H9 (cell line): ENCODE measurements around the gene RALGPS2. TPM values are rescaled to one million over a fixed set of nuclear protein-coding genes. Genes with fewer than 3 reads are reported as not detected.

Source experiments
- DNase-seq: peaks from one replicate; pipeline ENCODE4 v3.0.0-alpha.2; 2017
- H2AFZ ChIP-seq: one replicate; pipeline ENCODE4 v1.6.1; 2013; ENCODE audit warnings: mild to moderate bottlenecking, low read length, control low read depth, moderate library complexity
- H2AK5ac ChIP-seq: 2 replicates; pipeline ENCODE4 v1.6.1; 2013; ENCODE audit warnings: low read length, control low read depth, mixed read lengths; ENCODE audit not compliant: insufficient read length
- H2BK120ac ChIP-seq: one replicate; pipeline ENCODE4 v1.6.1; 2013; ENCODE audit warnings: low read depth, mild to moderate bottlenecking, low read length, control low read depth, inconsistent platforms; ENCODE audit not compliant: poor library complexity, severe bottlenecking
- H2BK12ac ChIP-seq: 2 replicates; pipeline ENCODE4 v1.6.1; 2013; ENCODE audit warnings: low read length, control low read depth, mixed read lengths, low read depth; ENCODE audit not compliant: insufficient read length
- H2BK15ac ChIP-seq: 2 replicates; pipeline ENCODE4 v1.6.1; 2013; ENCODE audit warnings: low read depth, low read length, control low read depth
- H2BK20ac ChIP-seq: one replicate; pipeline ENCODE4 v1.6.1; 2013; ENCODE audit warnings: low read depth, mild to moderate bottlenecking, low read length, control low read depth, inconsistent platforms; ENCODE audit not compliant: poor library complexity, severe bottlenecking
- H2BK5ac ChIP-seq: 2 replicates; pipeline ENCODE4 v1.6.1; 2013; ENCODE audit warnings: low read length, control low read depth, mixed read lengths; ENCODE audit not compliant: insufficient read length
- H3K14ac ChIP-seq: 2 replicates; pipeline ENCODE4 v1.6.1; 2013; ENCODE audit warnings: low read length, control low read depth; ENCODE audit not compliant: insufficient read depth
- H3K18ac ChIP-seq: 2 replicates; pipeline ENCODE4 v1.6.1; 2013; ENCODE audit warnings: low read depth, mild to moderate bottlenecking, mixed read lengths, low read length, control low read depth; ENCODE audit not compliant: insufficient read length
- H3K23ac ChIP-seq: 2 replicates; pipeline ENCODE4 v1.6.1; 2013; ENCODE audit warnings: low read length, control low read depth, mixed read lengths, low read depth; ENCODE audit not compliant: insufficient read length
- H3K23me2 ChIP-seq: 2 replicates; pipeline ENCODE4 v1.6.1; 2013; ENCODE audit warnings: low read depth, mild to moderate bottlenecking, mixed read lengths, low read length, control low read depth; ENCODE audit not compliant: insufficient read length, poor library complexity, severe bottlenecking
- H3K27ac ChIP-seq: 2 replicates; pipeline ENCODE4 v1.5.1; 2013; ENCODE audit warnings: low read length, control low read depth, mixed read lengths, low read depth; ENCODE audit not compliant: insufficient read length
- H3K27me3 ChIP-seq: 2 replicates; pipeline ENCODE4 v1.6.1; 2013; ENCODE audit warnings: low read length, control low read depth, inconsistent platforms; ENCODE audit not compliant: insufficient read depth
- H3K4ac ChIP-seq: 2 replicates; pipeline ENCODE4 v1.6.1; 2013; ENCODE audit warnings: low read depth, mild to moderate bottlenecking, control low read depth, inconsistent platforms, low read length, moderate library complexity
- H3K4me1 ChIP-seq: 2 replicates; pipeline ENCODE4 v1.6.1; 2013; ENCODE audit warnings: low read length, control low read depth, inconsistent platforms; ENCODE audit not compliant: insufficient read depth
- H3K4me2 ChIP-seq: 2 replicates; pipeline ENCODE4 v1.6.1; 2013; ENCODE audit warnings: low read length, control low read depth, mixed read lengths; ENCODE audit not compliant: insufficient read length, insufficient read depth
- H3K56ac ChIP-seq: 2 replicates; pipeline ENCODE4 v1.6.1; 2013; ENCODE audit warnings: low read depth, mild to moderate bottlenecking, mixed read lengths, low read length, control low read depth; ENCODE audit not compliant: insufficient read length
- H3K79me1 ChIP-seq: 2 replicates; pipeline ENCODE4 v1.6.1; 2013; ENCODE audit warnings: low read depth, mild to moderate bottlenecking, moderate library complexity, low read length, control low read depth, inconsistent platforms; ENCODE audit not compliant: insufficient read depth, poor library complexity, severe bottlenecking
- H3K79me2 ChIP-seq: 2 replicates; pipeline ENCODE4 v1.6.1; 2013; ENCODE audit warnings: low read length, control low read depth, inconsistent platforms; ENCODE audit not compliant: insufficient read depth
- H3K9ac ChIP-seq: 2 replicates; pipeline ENCODE4 v1.6.1; 2013; ENCODE audit warnings: low read length, control low read depth, mixed read lengths; ENCODE audit not compliant: insufficient read length; ENCODE audit errors: extremely low read depth
- H3K9me3 ChIP-seq: one replicate; pipeline ENCODE4 v1.6.1; 2013; ENCODE audit warnings: low read depth, low read length, inconsistent platforms; ENCODE audit not compliant: control insufficient read depth
- H3T11ph ChIP-seq: one replicate; pipeline ENCODE4 v1.6.1; 2013; ENCODE audit warnings: mild to moderate bottlenecking, low read length, control low read depth, inconsistent platforms
- H4K20me1 ChIP-seq: one replicate; pipeline ENCODE4 v1.6.1; 2013; ENCODE audit not compliant: control insufficient read depth, insufficient read length, insufficient read depth
- H4K5ac ChIP-seq: 2 replicates; pipeline ENCODE4 v1.6.1; 2013; ENCODE audit warnings: low read depth, mild to moderate bottlenecking, mixed read lengths, low read length, control low read depth; ENCODE audit not compliant: insufficient read length
- H4K8ac ChIP-seq: replicated peaks from 2 replicates; pipeline ENCODE4 v1.6.1; 2013; ENCODE audit warnings: low read length, control low read depth, mixed read lengths, low read depth; ENCODE audit not compliant: insufficient read length
- H4K91ac ChIP-seq: 2 replicates; pipeline ENCODE4 v1.6.1; 2013; ENCODE audit warnings: low read depth, mild to moderate bottlenecking, moderate library complexity, mixed read lengths, low read length, control low read depth; ENCODE audit not compliant: insufficient read length
- H3K27ac Mint-ChIP-seq, 3 experiments: 2 replicates in 2 of 3; 3 replicates in 1 of 3; pipeline ENCODE4 v1.8.0; 2020 to 2021; ENCODE audit warnings: mixed read lengths in 3 of 3, mild to moderate bottlenecking in 1 of 3, moderate library complexity in 1 of 3
- H3K27me3 Mint-ChIP-seq: 2 replicates; pipeline ENCODE4 v1.8.0; 2021; ENCODE audit warnings: low read depth, mild to moderate bottlenecking, moderate library complexity, mixed read lengths
- H3K36me3 Mint-ChIP-seq, 3 experiments: 2 replicates in 2 of 3; 3 replicates in 1 of 3; pipeline ENCODE4 v1.8.0; 2020 to 2021; ENCODE audit warnings: low read depth in 3 of 3, mixed read lengths in 3 of 3; ENCODE audit not compliant: insufficient read depth in 1 of 3
- H3K4me1 Mint-ChIP-seq, 2 experiments: 2 replicates each; pipeline ENCODE4 v1.8.0; 2020; ENCODE audit warnings: mixed read lengths in 2 of 2
- H3K4me3 Mint-ChIP-seq, 2 experiments: 2 replicates in 1 of 2; 3 replicates in 1 of 2; pipeline ENCODE4 v1.8.0; 2020 to 2021; ENCODE audit warnings: mild to moderate bottlenecking in 2 of 2, mixed read lengths in 2 of 2, moderate library complexity in 1 of 2
- H3K9me3 Mint-ChIP-seq, 2 experiments: 2 replicates in 1 of 2; 3 replicates in 1 of 2; pipeline ENCODE4 v1.8.0; 2020; ENCODE audit warnings: mild to moderate bottlenecking in 2 of 2, mixed read lengths in 2 of 2, moderate library complexity in 1 of 2
- WGBS: extraction: QIAGEN DNeasy Blood & Tissue Kit; methylation state at CpG from one replicate; pipeline ENCODE4 v1.1.7; 2013; ENCODE audit warnings: missing lambda C conversion rate, low lambda C conversion rate, mixed read lengths; ENCODE audit not compliant: insufficient read length; ENCODE audit errors: extremely low coverage; 5-methylcytosine and 5-hydroxymethylcytosine counted together
- total RNA-seq: library from RNA; stranded (reverse); gene quantifications from 2 replicates; pipeline ENCODE4 v1.2.1, GENCODE V29; 2021
- TF ChIP-seq, protein P1 (sequence below): fragments of 200-600 bp; sonication (generic); conservative IDR thresholded peaks from 3 replicates; pipeline ENCODE4 v1.8.0; 2021; ENCODE audit warnings: antibody characterized with exemption, mild to moderate bottlenecking

Gene RALGPS2
- total RNA-seq, 1 experiment from 2014 or later: 32.6 TPM

DNA sequence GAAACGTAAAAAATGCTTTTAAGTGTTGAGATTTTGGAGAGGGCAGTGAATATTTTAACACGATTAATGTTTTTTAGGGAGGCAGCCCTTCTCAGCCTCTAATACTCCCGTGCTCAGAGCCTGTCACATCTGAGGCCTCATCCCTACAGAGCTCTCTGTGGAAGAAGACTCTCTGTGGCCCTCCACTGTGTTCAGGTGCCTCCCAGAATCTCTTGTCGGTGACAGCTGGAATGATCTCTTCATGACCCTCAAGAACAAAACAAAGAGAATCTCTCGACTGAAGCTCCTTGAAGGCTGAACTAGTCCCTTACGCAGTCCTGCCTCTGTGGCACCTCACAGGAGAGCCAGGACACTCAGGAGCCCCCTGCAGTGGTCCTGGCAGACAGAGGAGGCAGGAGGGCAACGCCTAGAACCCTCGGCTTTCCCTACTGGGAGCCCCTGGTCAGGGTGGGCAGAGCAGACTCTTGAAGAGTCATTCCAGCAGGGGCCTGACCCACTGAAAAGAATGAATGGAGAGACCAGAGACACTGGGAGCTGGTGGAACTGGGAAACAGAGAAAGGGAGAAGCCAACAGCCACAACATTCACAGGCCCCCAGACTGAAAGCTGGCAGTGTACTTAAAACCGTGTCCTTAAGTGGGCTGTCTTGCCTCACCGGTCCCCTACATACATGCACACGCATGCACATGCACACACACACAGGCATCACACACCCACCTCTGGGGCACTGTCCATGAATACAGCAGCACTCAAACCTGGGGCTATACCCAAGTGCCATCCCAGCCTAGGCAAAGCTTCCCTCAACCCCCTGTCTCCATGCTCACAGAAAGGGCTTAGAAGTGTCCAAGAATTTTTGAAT lies 213.3 kb downstream of the RALGPS2 start:
- DNase-seq: no peak
- H3K14ac ChIP-seq: no peak overlapping the region
- H3K79me2 ChIP-seq: no peaks in the 10 kb centered on the region
- H4K91ac ChIP-seq: no peak overlapping the region
- no peak overlapping the region for H2BK12ac ChIP-seq
- no peak overlapping the region for H2BK15ac ChIP-seq
- H4K20me1 ChIP-seq: no peaks in the 10 kb centered on the region
- Mint-ChIP-seq H3K27ac (peak overlapping the region in 1 of 3 experiments; percentile 23; a peak in 2 of 7 replicates), H3K27me3 (peaks cover 5% of the 10 kb centered on the region; the same call in 1 of the 2 replicates), H3K4me1 (peaks cover 20 to 22% of the 10 kb centered on the region in 2 experiments), H3K9me3 (no peaks in the 10 kb centered on the region), H3K4me3 (no peak overlapping the region), H3K36me3 (no peaks in the 10 kb centered on the region)
- H3K4me2 ChIP-seq: no peak overlapping the region
- no peak overlapping the region for H4K5ac ChIP-seq
- no peak overlapping the region for H2BK120ac ChIP-seq
- no peak overlapping the region for H3K27ac ChIP-seq
- H3K79me1 ChIP-seq: no peaks in the 10 kb centered on the region
- no peak overlapping the region for H3K18ac ChIP-seq
- no peaks in the 10 kb centered on the region for H3K4me1 ChIP-seq
- no peaks in the 10 kb centered on the region for H3K27me3 ChIP-seq
- no peak overlapping the region for H3K23ac ChIP-seq
- H3K23me2 ChIP-seq: no peaks in the 10 kb centered on the region
- H2BK5ac ChIP-seq: no peak overlapping the region
- no peak overlapping the region for H3K9ac ChIP-seq
- TF ChIP-seq, protein P1, sequence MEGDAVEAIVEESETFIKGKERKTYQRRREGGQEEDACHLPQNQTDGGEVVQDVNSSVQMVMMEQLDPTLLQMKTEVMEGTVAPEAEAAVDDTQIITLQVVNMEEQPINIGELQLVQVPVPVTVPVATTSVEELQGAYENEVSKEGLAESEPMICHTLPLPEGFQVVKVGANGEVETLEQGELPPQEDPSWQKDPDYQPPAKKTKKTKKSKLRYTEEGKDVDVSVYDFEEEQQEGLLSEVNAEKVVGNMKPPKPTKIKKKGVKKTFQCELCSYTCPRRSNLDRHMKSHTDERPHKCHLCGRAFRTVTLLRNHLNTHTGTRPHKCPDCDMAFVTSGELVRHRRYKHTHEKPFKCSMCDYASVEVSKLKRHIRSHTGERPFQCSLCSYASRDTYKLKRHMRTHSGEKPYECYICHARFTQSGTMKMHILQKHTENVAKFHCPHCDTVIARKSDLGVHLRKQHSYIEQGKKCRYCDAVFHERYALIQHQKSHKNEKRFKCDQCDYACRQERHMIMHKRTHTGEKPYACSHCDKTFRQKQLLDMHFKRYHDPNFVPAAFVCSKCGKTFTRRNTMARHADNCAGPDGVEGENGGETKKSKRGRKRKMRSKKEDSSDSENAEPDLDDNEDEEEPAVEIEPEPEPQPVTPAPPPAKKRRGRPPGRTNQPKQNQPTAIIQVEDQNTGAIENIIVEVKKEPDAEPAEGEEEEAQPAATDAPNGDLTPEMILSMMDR: no peak
- H4K8ac ChIP-seq: no peak overlapping the region
- no peak overlapping the region for H3K4ac ChIP-seq
- no peak overlapping the region for H3K56ac ChIP-seq
- no peak overlapping the region for H2AK5ac ChIP-seq
- H3T11ph ChIP-seq: no peak overlapping the region
- H2BK20ac ChIP-seq: no peak overlapping the region
- H2AFZ ChIP-seq: no peak overlapping the region
- WGBS: no CpG with 5 or more reads among the region's 11 CpGs
- H3K9me3 ChIP-seq: no peaks in the 10 kb centered on the region
